GM21447 (cell line): ENCODE measurements around the gene PMM1.
"Not testable (repeated sequence)": the region's sequence is repeated elsewhere in the genome, so short reads cannot be mapped to it uniquely, and the experiment has no call there.

ENCODE experiments used
- ATAC-seq: cut with Tn5 transposase; IDR thresholded peaks from one replicate; pipeline ENCODE4 v1.9.1; 2021; ENCODE audit not compliant: unreplicated experiment

Gene PMM1

GRCh38 chr22:41564563-41564962 is 25.1 kb downstream of the PMM1 start:
- ATAC-seq = no peak

- no peak for ATAC-seq
Observed at GRCh38 chr22:41563051-41563711, 26.5 kb downstream of the PMM1 start.

GRCh38 chr22:41562461-41562860 is 27.2 kb downstream of the PMM1 start:
- ATAC-seq = no peak

- ATAC-seq = no peak
Observed at GRCh38 chr22:41561788-41562187, 27.9 kb downstream of the PMM1 start.

DNA sequence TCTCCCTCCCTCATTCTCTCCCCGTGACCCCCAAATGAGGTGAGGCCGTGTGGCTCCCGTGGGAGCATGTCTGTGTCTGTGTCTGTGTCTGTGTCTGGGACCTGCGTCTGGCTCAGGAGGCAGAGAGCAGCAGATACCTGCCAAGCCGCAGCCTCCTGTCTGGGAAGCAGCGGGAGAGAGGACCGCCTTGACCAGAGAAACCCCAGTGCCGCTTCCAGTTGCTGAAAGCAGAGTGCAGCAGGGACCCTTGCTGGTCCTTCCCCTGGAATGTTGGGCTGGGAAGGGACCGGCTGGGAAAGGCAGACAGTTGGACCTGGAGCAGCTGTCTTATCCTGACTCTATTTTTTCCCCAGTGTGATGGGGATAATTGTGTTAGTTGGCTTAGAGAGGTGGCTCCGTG is 28.3 kb downstream of the PMM1 start:
- no peak for ATAC-seq

DNA sequence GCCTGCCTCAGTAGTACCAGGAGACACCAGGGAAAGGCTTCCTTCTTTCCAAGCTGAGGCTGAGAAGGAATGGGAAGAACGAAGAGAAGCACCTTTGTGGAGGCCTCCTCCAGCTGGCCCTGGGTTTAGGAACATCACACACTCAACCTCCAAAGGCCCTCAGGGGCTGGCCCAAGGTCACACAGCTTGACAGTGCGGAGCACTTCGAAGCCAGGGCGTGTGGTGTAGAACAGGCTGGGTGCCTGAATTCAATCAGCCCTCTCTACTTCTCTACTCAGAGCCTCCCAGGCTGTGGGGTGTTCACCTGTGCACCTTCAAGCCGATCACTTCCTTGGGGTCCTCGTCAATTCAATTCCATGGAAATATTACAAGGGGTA is 29.6 kb downstream of the PMM1 start:
- ATAC-seq = no peak

GRCh38 chr22:41558241-41558630 is 31.4 kb downstream of the PMM1 start:
- not testable (repeated sequence) for ATAC-seq

DNA sequence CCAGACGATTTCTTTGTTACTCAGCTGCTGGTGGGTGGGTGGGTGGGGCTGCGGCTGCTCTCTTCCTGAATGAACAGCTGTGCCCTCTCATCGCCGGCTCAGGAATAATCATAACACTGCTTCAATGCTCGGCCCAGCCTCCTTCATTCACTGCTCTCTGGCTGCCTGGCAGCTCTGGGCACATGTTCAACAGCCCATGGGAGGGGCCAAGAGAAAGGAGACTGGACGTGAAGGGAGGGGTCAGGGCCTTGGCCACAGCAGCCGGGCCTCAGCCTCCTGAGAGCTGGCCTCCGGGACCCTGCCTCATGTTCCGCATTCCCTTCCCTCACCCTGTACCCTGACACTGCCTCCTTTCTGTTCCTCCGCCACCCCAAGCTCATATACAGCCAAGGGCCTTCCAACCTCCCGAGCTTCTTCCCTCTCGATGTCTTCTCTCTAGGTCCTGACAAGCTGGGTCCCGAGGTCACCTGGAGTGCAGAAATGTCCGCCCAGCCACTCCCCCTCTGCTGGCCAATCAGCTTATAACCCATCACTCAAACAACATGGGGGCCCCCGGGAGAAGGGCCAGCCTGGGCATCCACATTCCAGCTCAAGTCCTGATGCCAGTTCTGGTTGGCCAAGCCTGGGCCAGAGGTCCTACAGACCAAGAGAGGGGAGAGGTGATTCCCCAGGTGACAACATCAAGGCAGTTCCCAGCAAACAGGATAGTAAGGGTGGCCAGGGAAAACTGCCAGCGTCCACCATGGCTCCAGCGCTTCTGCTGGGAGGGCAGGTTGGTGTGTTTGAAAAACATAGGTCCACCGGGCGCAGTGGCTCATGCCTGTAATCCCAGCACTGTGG is 32.0 kb downstream of the PMM1 start:
- ATAC-seq = no peak

GRCh38 chr22:41556561-41556960 is 33.1 kb downstream of the PMM1 start:
- no peak for ATAC-seq

DNA sequence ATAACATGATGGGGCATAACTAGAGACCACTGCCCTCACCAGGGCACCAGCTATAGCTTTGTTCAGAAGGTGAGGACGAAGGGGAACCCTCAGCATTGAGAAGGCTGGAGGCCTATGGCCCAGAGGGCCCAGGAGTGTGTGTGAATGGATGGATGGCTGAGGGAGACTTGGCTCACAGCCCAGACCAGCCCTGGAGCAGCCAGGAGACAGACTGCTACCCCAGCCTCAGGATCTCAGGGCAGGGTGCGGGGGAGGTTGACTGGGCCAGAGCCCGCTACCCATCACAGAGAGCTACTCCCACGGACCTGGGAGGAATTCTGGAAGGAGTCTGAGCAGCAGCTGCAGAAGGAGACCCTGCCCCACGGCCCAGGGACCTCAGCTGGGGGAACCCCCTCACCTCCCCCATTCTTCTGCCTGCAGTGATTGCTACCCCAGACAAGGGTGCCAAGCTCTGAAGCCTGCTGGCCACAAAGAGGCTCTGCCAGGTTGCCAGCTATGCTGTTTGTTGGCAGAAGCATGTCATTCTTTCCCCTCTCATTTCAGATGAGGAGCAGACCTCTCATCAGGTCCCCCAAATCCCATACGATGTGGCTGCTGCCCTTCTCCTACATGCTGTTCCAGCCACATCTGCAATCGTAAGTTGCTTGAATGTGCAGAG is 34.2 kb downstream of the PMM1 start:
- ATAC-seq = no peak

DNA sequence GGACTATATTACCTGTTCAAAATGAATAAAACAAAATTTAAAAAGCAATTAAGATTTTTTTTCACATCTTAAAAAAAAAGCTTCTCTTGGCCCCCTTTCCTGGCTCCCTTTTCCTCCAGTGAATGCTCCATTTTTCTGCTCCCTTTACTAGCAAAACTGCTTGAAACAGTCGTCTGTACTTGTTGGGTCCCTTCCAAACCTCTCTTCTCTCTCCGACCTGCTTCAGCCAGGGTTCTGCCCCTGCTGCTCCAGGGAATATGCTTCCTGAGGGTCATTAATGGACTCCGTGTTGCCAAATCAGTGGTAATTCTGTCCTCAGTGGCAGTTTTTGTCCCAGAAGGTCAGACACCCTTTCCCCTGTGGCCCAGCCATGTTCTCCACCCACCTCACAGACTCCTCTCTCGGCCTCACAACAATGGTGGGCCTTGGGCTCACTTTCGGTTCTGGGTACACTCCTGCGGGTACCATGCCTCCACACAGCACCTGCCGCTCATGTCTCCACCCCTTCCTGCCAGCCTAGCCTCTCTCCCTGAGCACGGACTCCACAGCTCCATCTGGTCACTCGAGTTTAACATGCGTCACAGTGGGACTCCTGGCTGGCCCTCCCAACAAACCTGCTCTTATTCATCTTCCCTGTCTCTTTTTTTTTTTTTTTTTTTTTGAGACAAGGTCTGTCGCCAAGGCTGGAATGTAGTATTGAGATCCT is 37.6 kb downstream of the PMM1 start:
- no peak for ATAC-seq

- ATAC-seq = no peak
Observed at GRCh38 chr22:41550952-41551491, 38.6 kb downstream of the PMM1 start.

DNA sequence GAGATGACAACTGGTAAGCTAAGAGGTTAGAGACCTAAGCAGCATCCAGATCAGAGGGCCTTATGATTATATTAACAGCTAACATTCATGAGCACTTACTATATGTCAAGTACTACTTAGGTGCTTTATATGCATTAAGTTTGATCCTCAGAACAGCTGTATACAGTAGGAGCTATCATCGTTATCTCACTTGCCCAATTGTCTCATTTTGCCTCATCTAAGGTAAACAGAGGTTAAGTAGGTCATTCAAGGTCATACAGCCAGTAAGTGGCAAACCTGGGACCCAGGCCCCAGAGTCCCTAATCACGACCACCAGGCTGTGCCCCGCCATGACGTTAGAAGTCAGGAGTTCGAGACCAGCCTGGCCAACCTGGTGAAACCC is 40.8 kb downstream of the PMM1 start:
- ATAC-seq = no peak

GRCh38 chr22:41544671-41545476 is 44.8 kb downstream of the PMM1 start:
- ATAC-seq = no peak

DNA sequence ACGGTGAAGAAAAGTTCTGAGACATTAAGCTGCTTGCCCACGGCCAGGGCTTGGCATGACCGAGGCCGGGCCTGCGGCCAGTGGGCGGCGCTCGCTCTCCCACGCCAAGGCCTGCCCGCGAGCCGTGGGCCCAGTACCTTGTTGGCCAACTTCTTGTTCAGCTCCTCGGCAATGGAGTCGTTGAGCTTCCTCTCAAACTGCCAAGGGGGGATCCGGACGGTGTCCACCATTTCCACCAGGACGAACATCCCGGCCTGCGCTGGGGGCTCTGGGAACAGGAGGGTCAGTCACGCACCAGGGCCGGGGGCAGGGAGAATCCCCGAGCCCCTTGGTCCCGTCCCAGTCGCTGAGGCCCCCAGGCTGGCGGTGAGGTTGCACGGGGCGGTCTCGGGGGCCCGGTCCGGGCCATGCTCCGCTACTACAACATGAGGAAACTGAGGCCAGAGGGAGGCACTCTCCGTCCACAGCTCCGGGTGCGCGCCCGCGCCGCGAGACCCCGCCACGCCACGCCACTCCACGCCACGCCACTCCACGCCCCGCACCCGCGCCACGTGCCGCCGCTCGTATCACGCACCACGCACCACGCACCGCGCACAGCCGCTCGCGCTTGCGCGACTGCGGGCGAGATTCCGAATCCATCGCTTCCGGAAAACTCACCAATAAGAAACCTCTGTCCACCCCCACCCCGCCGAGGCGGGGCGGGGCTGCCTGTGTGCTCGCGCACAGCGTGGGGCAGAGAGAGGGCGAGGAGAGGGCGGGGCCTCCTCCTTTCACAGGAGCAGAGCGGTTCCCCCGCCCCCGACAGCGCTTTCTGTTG is 45.6 kb downstream of the PMM1 start, which contains the start of gene POLR3H:
POLR3H (minus strand) TSS at position 617 of the 817 bp plus-strand sequence; CDS start at position 248, 369 bp downstream.
- ATAC-seq = peak; percentile 92

DNA sequence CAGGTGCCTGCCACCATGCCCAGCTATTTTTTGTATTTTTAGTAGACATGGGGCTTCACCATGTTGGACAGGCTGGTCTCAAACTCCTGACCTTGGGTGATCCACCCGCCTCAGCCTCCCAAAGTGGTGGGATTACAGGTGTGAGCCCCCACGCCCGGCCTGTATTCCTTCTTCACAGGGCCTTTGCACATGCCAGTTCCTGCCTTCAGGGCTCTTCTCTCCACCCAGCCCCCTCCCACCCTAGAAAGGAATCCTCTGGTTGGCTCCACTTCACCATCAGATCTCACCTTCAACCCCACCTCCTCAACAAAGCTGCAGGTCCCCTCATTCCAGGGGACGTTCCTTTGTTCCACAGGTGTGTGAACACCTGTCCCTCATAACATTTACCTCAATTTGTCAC is 47.4 kb downstream of the PMM1 start:
- ATAC-seq = no peak

- no peak for ATAC-seq
Observed at GRCh38 chr22:41541484-41541883, 48.2 kb downstream of the PMM1 start.

DNA sequence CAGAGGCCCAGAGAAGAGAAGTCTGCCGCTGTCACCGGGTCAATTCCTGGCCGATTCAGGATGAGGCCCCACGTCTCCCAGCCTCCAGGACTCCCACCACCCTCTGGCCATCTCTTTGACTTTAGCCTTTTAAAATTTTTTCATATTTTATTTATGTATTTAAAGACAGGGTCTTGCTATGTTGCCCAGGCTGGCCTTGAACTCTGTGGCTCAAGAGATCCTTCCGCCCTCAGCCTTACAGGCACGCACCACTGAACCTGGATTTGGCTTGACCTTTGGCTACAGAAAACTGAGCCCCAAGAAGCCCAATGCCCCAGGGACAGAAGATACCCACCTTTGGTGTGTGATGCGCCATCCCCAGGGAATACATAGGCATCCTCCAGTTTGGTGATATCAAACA is 49.3 kb downstream of the PMM1 start:
- ATAC-seq = no peak

DNA sequence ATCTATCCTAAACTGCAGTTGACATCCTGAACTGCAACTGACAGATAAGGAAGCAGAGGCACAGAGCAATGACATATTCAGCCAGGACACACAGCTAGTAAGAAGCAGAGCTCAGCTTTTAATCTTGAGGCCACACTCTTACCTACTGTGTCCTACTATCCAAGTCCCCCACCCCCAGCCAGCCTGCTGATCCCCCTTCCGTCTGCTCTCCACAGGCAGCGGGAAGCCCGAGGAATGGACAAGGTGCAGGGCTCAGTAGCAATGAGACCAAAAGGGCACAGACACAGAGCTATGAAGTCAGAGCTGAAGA is 49.7 kb downstream of the PMM1 start:
- ATAC-seq = no peak
